Gastroesophageal sphincter (tissue), 4 donors: ENCODE measurements around the gene CIPC. TPM values are rescaled to one million over a fixed set of nuclear protein-coding genes. Genes with fewer than 3 reads are reported as not detected.

Experiments
- ATAC-seq: fragments of 150-250 bp; one replicate; pipeline ENCODE4 v1.9.1; 2016; ENCODE audit warnings: mild to moderate bottlenecking, moderate library complexity
- H3K27ac ChIP-seq, 4 donors: fragments of 200-600 bp; sonication (generic) in 3 of 4; 1 replicate in 3 of 4; 2 replicates in 1 of 4; pipeline ENCODE4 v1.5.1; 2016 to 2019
- H3K27me3 ChIP-seq: fragments of 200-600 bp; sonication (generic); one replicate; pipeline ENCODE4 v1.5.1; 2019
- H3K36me3 ChIP-seq, 2 donors: fragments of 200-600 bp; sonication (generic); one replicate each; pipeline ENCODE4 v1.5.1; 2019; ENCODE audit warnings: control low read depth in 1 of 2
- H3K4me1 ChIP-seq, 3 donors: fragments of 200-600 bp; sonication (generic); 1 replicate in 2 of 3; 2 replicates in 1 of 3; pipeline ENCODE4 v1.5.1; 2016 to 2019; ENCODE audit warnings: control low read depth in 2 of 3
- H3K4me3 ChIP-seq, 2 donors: fragments of 200-600 bp; sonication (generic); one replicate each; pipeline ENCODE4 v1.5.1; 2019; ENCODE audit warnings: mild to moderate bottlenecking in 1 of 2, moderate library complexity in 1 of 2
- H3K9me3 ChIP-seq, 3 donors: fragments of 200-600 bp; sonication (generic); one replicate each; pipeline ENCODE4 v1.5.1; 2017 to 2019; ENCODE audit warnings: control low read depth in 2 of 3
- CTCF ChIP-seq, 4 experiments: fragments of 200-600 bp in 2 of 4; fragments of 450-650 bp in 2 of 4; sonication (generic) in 1 of 4; IDR thresholded peaks; one replicate each; pipeline ENCODE4 v1.5.1; 2017 to 2019; ENCODE audit warnings: antibody characterized with exemption in 4 of 4, mild to moderate bottlenecking in 2 of 4, moderate library complexity in 2 of 4
- EP300 ChIP-seq: sonication (generic); formaldehyde crosslinking; IDR thresholded peaks from one replicate; pipeline ENCODE4 v1.6.1; 2017; ENCODE audit warnings: antibody characterized with exemption, mild to moderate bottlenecking
- POLR2A ChIP-seq, 2 donors: fragments of 450-650 bp; IDR thresholded peaks; one replicate each; pipeline ENCODE4 v1.6.1; 2017; ENCODE audit warnings: antibody characterized with exemption in 2 of 2, mild to moderate bottlenecking in 2 of 2, moderate library complexity in 1 of 2
- POLR2AphosphoS5 ChIP-seq: sonication (generic); formaldehyde crosslinking; IDR thresholded peaks from one replicate; pipeline ENCODE4 v1.6.1; 2017; ENCODE audit warnings: antibody characterized with exemption
- WGBS, 2 donors: methylation state at CpG; one replicate each; pipeline ENCODE4 v1.1.5; 2018; ENCODE audit warnings: low coverage in 1 of 2; 5-methylcytosine and 5-hydroxymethylcytosine counted together
- total RNA-seq, 4 donors: library from RNA; depleted of rRNA; stranded (reverse); fragments of >200 nt; gene quantifications; one replicate each; pipeline ENCODE4 v1.1.0, GENCODE V29; 2016

The CIPC gene
- total RNA-seq, 4 donors from 2014 or later: 49.0 to 74.1 (median 60.4) TPM

GRCh38 chr14:77153802-77154201 lies 55.7 kb downstream of the CIPC start:
- Histone ChIP-seq H3K27ac (no peak overlapping the region), H3K9me3 (no peaks in the 10 kb centered on the region), H3K4me3 (no peak overlapping the region), H3K4me1 (peaks cover 0 to 13% (median 4%) of the 10 kb centered on the region in 3 donors), H3K36me3 (no peaks in the 10 kb centered on the region), H3K27me3 (peaks cover 56% of the 10 kb centered on the region)
- TF ChIP-seq CTCF (IDR thresholded peaks at IDR 0.05): no peak
- TF ChIP-seq POLR2A (IDR thresholded peaks at IDR 0.05): no peak
- TF ChIP-seq EP300: no peak
- TF ChIP-seq POLR2AphosphoS5: no peak
- ATAC-seq: no peak
- 92 to 97% methylated on average over 2 to 3 of the region's 3 CpGs for WGBS, 2 donors

GRCh38 chr14:77154421-77154820 lies 56.4 kb downstream of the CIPC start:
- H3K9me3 ChIP-seq: no peaks in the 10 kb centered on the region
- H3K27ac ChIP-seq: no peak overlapping the region
- TF ChIP-seq EP300 (no peak), POLR2AphosphoS5 (no peak), CTCF (IDR thresholded peaks at IDR 0.05) (no peak), POLR2A (IDR thresholded peaks at IDR 0.05) (no peak)
- no peak overlapping the region for H3K4me3 ChIP-seq
- no peak for ATAC-seq
- WGBS, 2 donors: 30% methylated on average over 2 of the region's 7 CpGs; no CpG with 5 or more reads in 1 of the 2 donors
- peaks cover 0 to 17% (median 4%) of the 10 kb centered on the region in 3 donors for H3K4me1 ChIP-seq
- H3K27me3 ChIP-seq: peaks cover 56% of the 10 kb centered on the region
- no peaks in the 10 kb centered on the region for H3K36me3 ChIP-seq

GRCh38 chr14:77155083-77155482 lies 57.0 kb downstream of the CIPC start:
- WGBS, 2 donors: 33 to 50% methylated on average over 1 of the region's 2 CpGs
- no peak for ATAC-seq
- H3K9me3 ChIP-seq: no peaks in the 10 kb centered on the region

DNA sequence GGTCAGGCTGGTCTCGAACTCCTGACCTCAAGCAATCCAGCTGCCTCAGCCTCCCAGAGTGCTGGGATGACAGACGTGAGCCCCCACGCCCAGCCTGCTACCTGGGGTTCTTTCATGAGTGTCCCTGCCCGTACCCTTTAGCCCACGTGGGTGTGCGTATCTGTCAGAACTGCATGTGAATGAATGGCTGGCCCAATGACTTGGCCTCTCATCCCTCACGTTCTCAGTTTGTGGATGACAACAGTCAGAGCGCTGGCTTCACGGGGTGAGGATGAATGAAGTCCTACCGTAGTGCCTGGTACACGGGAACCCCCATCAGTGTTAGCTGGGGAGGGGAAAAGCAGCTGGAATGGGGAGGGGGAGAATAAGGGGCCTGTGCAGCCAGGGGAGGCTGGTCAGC lies 59.7 kb downstream of the CIPC start:
- H3K27me3 ChIP-seq: peaks cover 45% of the 10 kb centered on the region
- WGBS, 2 donors: 38% methylated on average over 6 of the region's 11 CpGs; no CpG with 5 or more reads in 1 of the 2 donors

More at GRCh38 chr14:77155083-77155482, 57.0 kb downstream of the CIPC start:
- Histone ChIP-seq H3K27ac (no peak overlapping the region), H3K4me3 (no peak overlapping the region), H3K4me1 (peaks cover 0 to 17% (median 4%) of the 10 kb centered on the region in 3 donors), H3K36me3 (no peaks in the 10 kb centered on the region), H3K27me3 (peaks cover 56% of the 10 kb centered on the region)
- TF ChIP-seq CTCF (IDR thresholded peaks at IDR 0.05): no peak
- TF ChIP-seq POLR2A (IDR thresholded peaks at IDR 0.05): no peak
- no peak for TF ChIP-seq EP300
- TF ChIP-seq POLR2AphosphoS5: no peak

More for the DNA sequence above, 59.7 kb downstream of the CIPC start:
- no peak for TF ChIP-seq CTCF (IDR thresholded peaks at IDR 0.05)
- no peak for TF ChIP-seq EP300
- no peak for TF ChIP-seq POLR2A (IDR thresholded peaks at IDR 0.05)
- TF ChIP-seq POLR2AphosphoS5: no peak
- Histone ChIP-seq H3K36me3 (no peaks in the 10 kb centered on the region), H3K9me3 (no peaks in the 10 kb centered on the region), H3K27ac (no peak overlapping the region), H3K4me3 (no peak overlapping the region), H3K4me1 (peaks cover 0 to 17% (median 4%) of the 10 kb centered on the region in 3 donors)
- peak; percentile 16 for ATAC-seq
